Measurements from ENCODE around the gene STAG1. TPM values are rescaled to one million over a fixed set of nuclear protein-coding genes. Genes with fewer than 3 reads are reported as not detected.
"Not testable (repeated sequence)": the region's sequence is repeated elsewhere in the genome, so short reads cannot be mapped to it uniquely, and the experiment has no call there.

STAG1 gene
- polyA plus RNA-seq, 1 donor from 2014 or later = 20.8 TPM

DNA sequence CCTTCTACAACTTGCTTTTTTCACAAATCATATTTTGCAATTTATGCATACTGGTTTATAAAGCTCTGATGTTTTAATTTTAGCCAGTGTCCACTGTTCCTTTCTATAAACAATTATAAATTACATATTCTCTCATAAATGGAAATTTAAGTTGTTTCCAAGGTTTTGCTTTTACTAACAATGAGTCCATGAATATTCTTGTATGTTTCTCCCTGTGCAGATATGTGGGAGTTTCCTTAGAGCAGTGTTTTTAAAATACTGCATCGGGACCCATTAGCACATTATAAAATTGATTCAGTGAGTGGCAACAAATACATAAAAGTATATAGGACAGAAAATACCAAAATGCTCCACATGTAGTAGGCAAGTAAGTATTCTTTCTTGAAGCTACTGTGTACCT lies 266.4 kb downstream of the STAG1 start:
- Mint-ChIP-seq H3K4me1 (peaks cover 0 to 1% (median 0%) of the 10 kb centered on the region in 3 donors), H3K27ac (no peak overlapping the region), H3K27me3 (no peaks in the 10 kb centered on the region), H3K4me3 (no peak overlapping the region), H3K9me3 (peaks cover 0 to 6% (median under 1%) of the 10 kb centered on the region in 3 donors), H3K36me3 (peaks cover 11% of the 10 kb centered on the region)

DNA sequence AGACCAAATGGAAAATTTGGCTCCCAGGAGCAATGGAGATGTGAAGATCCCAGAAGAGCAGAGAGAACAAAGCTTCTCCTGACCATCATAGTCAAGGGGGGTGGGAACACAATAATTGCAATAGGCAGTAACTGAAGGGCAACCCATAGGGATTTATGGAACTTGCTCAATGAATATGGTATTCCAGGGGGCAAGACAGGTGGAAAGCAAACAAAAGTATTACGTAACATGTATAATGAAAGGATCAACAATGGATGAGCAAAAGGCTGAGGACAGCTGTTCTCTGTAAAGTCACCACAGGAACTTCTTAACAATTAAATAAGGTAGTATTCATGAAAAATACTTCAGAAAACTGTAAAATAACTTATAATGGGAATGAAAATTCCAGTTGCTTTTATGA lies 275.9 kb downstream of the STAG1 start:
- no peaks in the 10 kb centered on the region for H3K9me3 Mint-ChIP-seq
- H3K36me3 Mint-ChIP-seq = peaks cover 15% of the 10 kb centered on the region
- H3K27ac Mint-ChIP-seq = no peak overlapping the region
- no peaks in the 10 kb centered on the region for H3K4me1 Mint-ChIP-seq
- H3K27me3 Mint-ChIP-seq = no peaks in the 10 kb centered on the region
- no peak overlapping the region for H3K4me3 Mint-ChIP-seq

DNA sequence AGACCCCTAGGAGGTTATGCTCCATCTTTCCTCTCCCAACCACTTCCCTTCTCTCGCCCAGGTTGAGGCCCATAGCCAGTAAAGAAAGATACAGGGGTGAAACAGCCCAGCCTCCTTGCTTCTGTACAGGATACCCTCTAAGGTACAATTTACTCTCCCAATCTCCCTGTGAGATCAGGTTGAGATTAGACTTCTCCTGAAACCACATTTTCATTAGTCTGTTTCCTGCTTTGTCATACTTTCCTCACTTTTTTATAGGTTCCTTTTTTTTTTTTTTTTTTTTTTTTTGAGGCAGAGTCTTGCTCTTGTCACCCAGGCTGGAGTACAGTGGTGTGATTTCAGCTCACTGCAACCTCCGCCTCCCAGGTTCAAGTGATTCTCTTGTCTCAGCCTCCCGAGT lies 277.3 kb downstream of the STAG1 start:
- H3K4me1 Mint-ChIP-seq, H3K27me3 Mint-ChIP-seq, H3K4me3 Mint-ChIP-seq, H3K9me3 Mint-ChIP-seq: not testable (repeated sequence)
- H3K27ac Mint-ChIP-seq = peak overlapping the region in 2 of 3 donors; percentile 53 to 82
- peaks cover 25% of the 10 kb centered on the region for H3K36me3 Mint-ChIP-seq

DNA sequence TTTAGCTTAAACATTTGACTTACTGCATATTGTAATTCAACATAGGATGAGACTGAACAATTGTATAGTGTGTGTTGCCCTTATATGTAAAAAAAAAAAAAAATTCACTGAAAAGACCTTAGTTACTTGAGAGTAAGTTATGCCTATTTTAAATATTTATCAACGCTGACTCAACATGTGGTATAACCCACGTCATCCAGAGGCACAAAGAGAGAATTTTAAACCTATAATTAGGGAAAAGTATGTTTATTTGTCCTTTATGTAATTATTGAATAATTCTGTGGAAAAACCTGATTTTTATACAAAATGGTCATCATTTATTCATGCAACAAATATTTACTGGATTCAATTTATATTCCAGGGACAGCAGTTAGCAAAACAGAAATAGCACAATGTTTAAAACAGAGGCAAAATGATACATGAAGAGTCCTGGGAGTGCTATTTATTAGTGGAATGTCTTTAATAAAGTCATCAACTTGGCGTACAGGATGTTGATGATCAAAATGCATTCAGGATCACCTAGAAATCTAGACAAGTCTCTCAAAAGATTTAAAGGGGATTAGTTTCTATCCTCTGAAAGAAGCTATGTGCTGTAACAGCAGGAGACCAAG lies 278.4 kb downstream of the STAG1 start:
- Mint-ChIP-seq H3K27ac (no peak overlapping the region), H3K4me1 (no peaks in the 10 kb centered on the region), H3K9me3 (peaks cover 0 to 2% (median 0%) of the 10 kb centered on the region in 3 donors), H3K27me3 (no peaks in the 10 kb centered on the region), H3K36me3 (peaks cover 28% of the 10 kb centered on the region), H3K4me3 (no peak overlapping the region)

DNA sequence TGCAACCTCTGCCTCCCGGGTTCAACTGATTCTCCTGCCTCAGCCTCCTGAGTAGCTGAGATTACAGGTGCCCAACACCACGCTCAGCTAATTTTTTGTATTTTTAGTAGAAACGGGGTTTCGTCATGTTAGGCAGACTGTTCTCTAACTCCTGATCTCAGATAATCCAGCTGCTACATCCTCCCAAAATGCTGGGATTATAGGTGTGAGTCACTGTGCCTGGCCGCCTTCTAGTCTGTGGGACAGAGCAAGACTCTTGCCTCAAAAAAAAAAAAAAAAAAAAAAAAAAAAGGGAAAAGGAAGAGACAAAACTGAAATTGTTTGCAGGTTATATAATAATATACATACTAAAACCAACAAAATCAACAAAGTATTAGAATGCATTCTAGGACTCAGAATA lies 286.9 kb downstream of the STAG1 start:
- Mint-ChIP-seq H3K4me3 (no peak overlapping the region), H3K27ac (no peak overlapping the region), H3K36me3 (peaks cover 18% of the 10 kb centered on the region), H3K9me3 (peaks cover 1 to 16% (median 6%) of the 10 kb centered on the region in 3 donors), H3K27me3 (no peaks in the 10 kb centered on the region), H3K4me1 (peaks cover 0 to 2% (median 0%) of the 10 kb centered on the region in 3 donors)

DNA sequence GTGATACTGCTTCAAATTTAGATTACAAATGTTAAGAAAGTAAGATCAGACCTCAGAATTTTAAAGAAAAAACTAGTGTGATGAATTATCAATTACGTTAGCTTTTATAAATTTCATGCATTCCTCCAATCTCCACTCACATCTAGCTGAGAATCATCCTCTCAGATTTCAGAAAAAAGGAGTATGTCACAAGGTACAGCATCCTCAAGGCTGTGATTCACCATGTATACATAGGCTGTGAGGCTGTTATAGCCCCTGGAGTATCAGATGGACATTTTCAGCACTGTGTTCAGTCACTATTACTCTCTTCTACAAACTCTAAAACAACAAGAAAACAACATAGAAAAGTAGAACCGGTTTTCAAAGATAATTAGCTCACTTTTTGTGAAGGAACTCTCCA lies 287.7 kb downstream of the STAG1 start:
- Mint-ChIP-seq H3K27ac (peak overlapping the region in 1 of 3 donors; percentile 63), H3K4me1 (peaks cover 0 to 2% (median 0%) of the 10 kb centered on the region in 3 donors), H3K27me3 (no peaks in the 10 kb centered on the region), H3K36me3 (peaks cover 16% of the 10 kb centered on the region), H3K9me3 (peaks cover 1 to 20% (median 4%) of the 10 kb centered on the region in 3 donors), H3K4me3 (no peak overlapping the region)

DNA sequence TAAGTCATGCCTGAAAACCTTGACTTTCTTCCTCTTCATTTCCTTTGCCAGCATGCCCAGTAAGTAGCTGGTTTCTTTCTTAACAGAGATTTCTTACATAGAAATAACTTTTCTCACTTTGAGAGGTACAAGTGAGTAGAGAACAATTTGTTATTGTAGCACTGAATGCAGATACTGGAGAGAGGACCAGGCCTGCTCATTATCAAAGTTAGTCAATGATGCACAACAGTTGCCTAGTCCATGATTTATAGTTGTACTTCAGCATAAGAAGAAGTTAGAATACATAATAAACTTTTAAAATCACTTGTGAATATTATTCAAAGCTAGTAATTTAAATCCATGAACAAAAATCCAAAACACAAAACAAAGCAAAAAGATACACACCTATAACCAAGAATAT lies 289.0 kb downstream of the STAG1 start:
- H3K9me3 Mint-ChIP-seq = peaks cover 1 to 24% (median 8%) of the 10 kb centered on the region in 3 donors
- no peaks in the 10 kb centered on the region for H3K27me3 Mint-ChIP-seq

DNA sequence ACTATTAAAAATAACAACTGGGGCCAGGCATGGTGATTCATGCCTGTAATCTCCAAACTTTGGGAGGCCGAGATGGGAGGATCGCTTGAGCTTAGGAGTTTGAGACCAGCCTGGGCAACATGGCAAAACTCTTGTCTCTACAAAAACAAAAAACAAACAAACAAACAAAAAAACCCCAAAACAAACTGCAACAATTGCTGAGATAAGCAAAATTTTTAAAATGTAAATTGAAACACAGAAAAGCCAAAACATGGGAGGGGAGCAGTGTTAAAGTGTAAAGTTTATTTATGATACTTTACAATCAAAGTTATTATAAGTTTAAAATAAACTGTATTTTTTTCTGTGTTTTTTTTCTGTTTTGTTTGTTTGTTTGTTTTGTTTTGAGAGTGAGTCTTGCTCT lies 294.4 kb downstream of the STAG1 start:
- H3K4me1 Mint-ChIP-seq = peaks cover 0 to 2% (median 0%) of the 10 kb centered on the region in 3 donors
- peak overlapping the region in 1 of 4 donors; percentile 61 for H3K4me3 Mint-ChIP-seq
- no peaks in the 10 kb centered on the region for H3K27me3 Mint-ChIP-seq
- H3K9me3 Mint-ChIP-seq = peaks cover 6 to 37% (median 19%) of the 10 kb centered on the region in 3 donors
- H3K36me3 Mint-ChIP-seq = peaks cover 41% of the 10 kb centered on the region
- no peak overlapping the region for H3K27ac Mint-ChIP-seq

More for the DNA sequence above, 289.0 kb downstream of the STAG1 start:
- Mint-ChIP-seq H3K27ac (no peak overlapping the region), H3K4me1 (peaks cover 0 to 2% (median 0%) of the 10 kb centered on the region in 3 donors), H3K36me3 (peaks cover 22% of the 10 kb centered on the region), H3K4me3 (no peak overlapping the region)

DNA sequence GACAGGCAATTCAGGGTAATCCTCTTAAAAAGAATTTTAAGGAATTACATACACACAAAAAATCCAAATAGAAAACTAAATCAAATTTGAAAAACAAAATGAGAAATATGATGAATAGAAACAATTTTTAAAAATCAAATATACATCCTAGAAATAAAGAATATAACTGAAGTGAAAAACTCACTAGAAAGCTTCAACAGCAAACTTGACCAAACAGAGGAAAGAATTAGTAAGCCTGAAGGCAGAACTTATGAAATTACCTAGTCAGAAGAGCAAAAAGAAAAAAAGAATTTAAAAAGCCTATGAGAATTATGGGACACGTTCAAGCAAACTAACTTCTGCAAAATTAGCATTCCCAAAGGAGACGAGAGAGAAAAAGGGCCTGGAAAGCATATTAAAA lies 296.0 kb downstream of the STAG1 start:
- H3K36me3 Mint-ChIP-seq = peaks cover 38% of the 10 kb centered on the region
- H3K4me3 Mint-ChIP-seq = peak overlapping the region in 1 of 4 donors; percentile 5
- no peak overlapping the region for H3K27ac Mint-ChIP-seq
- H3K27me3 Mint-ChIP-seq = no peaks in the 10 kb centered on the region
- H3K4me1 Mint-ChIP-seq = no peaks in the 10 kb centered on the region
- peaks cover 6 to 26% (median 16%) of the 10 kb centered on the region in 3 donors for H3K9me3 Mint-ChIP-seq

DNA sequence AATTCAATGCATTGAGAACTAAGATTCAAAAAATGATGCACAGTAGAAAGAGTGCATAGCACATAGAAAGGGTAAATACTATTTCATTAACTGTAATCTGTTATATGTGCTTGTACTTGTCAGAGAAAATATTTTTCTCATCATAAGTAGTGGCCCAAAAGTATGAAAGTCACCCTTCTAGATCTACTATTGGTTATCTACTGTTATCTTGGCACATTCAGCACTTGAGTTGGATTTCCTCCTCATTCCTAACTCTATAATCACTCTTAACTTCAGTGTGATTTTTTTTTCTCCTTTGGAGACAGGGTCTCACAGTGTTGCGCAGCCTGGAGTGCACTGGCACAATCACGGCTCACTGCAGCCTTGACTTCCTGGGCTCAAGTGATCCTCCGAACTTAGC lies 307.6 kb downstream of the STAG1 start:
- H3K27ac Mint-ChIP-seq = no peak overlapping the region
- peaks cover 0 to 4% (median 0%) of the 10 kb centered on the region in 3 donors for H3K4me1 Mint-ChIP-seq
- no peak overlapping the region for H3K4me3 Mint-ChIP-seq
- H3K9me3 Mint-ChIP-seq = no peaks in the 10 kb centered on the region
- no peaks in the 10 kb centered on the region for H3K27me3 Mint-ChIP-seq
- H3K36me3 Mint-ChIP-seq = peaks cover 17% of the 10 kb centered on the region

DNA sequence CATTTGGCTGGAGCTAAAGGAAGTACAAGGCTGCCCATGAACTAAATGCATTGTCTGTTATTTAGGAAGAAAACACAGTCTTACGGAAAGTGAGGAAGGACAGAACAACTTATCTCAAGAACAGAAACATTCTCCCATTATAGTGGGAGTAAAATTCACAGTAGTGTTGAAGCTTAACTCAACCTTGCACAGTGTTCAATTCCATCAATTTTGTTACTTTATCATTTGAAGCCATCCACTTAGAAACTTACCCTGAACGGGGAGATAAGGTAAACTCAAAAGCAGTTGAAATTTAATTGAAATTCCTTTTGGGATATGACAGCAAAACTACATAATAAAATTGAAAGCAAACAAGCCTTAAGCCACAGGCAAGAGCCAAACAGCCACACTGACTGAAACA lies 315.1 kb downstream of the STAG1 start:
- peaks cover 0 to 7% (median 2%) of the 10 kb centered on the region in 3 donors for H3K4me1 Mint-ChIP-seq
- H3K36me3 Mint-ChIP-seq = peaks cover 12% of the 10 kb centered on the region
- H3K9me3 Mint-ChIP-seq = no peaks in the 10 kb centered on the region
- H3K27me3 Mint-ChIP-seq = no peaks in the 10 kb centered on the region
- no peak overlapping the region for H3K4me3 Mint-ChIP-seq
- H3K27ac Mint-ChIP-seq = no peak overlapping the region

DNA sequence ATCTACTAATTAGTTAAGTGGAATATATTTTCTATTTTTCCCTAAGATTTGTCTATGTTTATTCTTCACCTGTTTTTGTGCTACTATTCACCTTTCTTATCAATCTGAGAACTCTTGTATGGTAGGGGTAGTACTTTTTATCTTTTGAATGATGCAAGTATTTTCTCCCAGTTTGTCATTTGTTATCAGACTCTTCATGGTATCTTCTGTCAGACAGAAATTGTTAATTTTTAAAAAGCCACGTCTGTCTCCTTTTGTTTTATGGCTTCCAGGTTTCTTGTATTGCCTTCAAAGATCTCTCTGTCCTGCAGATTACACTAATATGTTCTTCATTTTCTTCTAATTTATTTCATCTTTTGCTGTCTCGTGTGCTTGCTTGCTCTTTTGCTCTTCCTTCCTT lies 317.7 kb downstream of the STAG1 start:
- peaks cover 12% of the 10 kb centered on the region for H3K36me3 Mint-ChIP-seq
- H3K27me3 Mint-ChIP-seq = no peaks in the 10 kb centered on the region
- peaks cover 0 to 9% (median 4%) of the 10 kb centered on the region in 3 donors for H3K4me1 Mint-ChIP-seq
- H3K27ac Mint-ChIP-seq = peak overlapping the region in 1 of 3 donors; percentile 12
- H3K9me3 Mint-ChIP-seq = no peaks in the 10 kb centered on the region
- no peak overlapping the region for H3K4me3 Mint-ChIP-seq

DNA sequence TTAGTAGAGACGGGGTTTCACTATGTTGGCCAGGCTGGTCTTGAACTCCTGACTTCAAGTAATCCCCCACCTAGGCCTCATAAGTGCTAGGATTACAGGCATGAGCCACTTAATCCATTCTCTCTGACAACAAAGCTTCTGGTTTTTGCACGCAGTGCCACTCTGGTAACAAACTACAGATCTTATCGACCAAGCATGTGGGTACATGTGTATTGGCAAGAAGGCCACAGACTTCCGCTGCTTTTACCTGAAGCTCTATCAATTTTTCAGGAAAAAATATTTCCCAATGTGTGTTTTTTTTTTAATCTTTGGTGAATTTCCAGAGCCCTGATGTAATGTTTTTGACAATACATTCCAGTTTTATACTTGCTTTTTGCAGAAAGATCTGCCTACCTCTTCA lies 319.5 kb downstream of the STAG1 start:
- Mint-ChIP-seq H3K27me3 (no peaks in the 10 kb centered on the region), H3K4me3 (no peak overlapping the region), H3K36me3 (peaks cover 15% of the 10 kb centered on the region), H3K4me1 (peaks cover 2 to 7% (median 7%) of the 10 kb centered on the region in 3 donors), H3K9me3 (no peaks in the 10 kb centered on the region), H3K27ac (no peak overlapping the region)

DNA sequence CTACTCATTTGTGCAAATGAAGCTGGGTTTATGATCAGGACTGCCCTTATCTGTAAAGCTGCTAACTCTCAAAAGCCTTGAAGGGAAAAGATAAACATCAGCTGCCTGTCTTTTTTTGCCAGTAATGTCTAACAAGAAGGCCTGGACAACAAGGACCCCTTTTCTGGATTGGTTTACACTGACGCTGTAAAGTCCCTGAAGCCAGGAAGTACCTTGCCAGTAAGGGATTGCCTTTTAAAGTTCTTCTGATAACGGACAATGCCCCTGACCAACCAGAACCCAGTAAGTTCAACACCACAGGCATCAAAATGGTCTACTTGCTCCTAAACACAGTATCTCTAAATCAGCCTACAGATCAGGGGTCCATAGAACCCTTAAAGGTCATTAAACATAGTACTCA lies 324.0 kb downstream of the STAG1 start:
- Mint-ChIP-seq H3K27me3 (no peaks in the 10 kb centered on the region), H3K36me3 (peaks cover 12% of the 10 kb centered on the region), H3K9me3 (no peaks in the 10 kb centered on the region), H3K27ac (no peak overlapping the region), H3K4me3 (no peak overlapping the region), H3K4me1 (peaks cover 3 to 6% (median 4%) of the 10 kb centered on the region in 3 donors)

DNA sequence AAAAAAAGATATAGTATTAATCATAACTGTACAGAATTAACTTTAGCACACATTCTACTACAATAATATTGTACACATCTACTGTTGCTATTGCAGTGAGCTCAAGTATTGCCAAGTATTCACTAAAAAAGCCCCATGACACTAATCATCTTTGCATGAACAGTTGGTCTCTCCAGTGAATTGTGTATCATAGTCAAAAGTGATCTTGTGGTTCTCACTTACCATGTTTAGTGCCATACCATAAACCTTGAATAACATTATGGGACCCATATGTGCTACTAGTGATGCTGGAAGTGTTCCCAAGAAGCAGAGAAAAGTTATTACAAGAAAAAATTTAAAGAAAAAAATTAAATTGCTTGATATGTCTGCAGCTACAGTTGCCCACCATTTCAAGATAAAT lies 324.9 kb downstream of the STAG1 start:
- Mint-ChIP-seq H3K4me3 (no peak overlapping the region), H3K27ac (no peak overlapping the region)

DNA sequence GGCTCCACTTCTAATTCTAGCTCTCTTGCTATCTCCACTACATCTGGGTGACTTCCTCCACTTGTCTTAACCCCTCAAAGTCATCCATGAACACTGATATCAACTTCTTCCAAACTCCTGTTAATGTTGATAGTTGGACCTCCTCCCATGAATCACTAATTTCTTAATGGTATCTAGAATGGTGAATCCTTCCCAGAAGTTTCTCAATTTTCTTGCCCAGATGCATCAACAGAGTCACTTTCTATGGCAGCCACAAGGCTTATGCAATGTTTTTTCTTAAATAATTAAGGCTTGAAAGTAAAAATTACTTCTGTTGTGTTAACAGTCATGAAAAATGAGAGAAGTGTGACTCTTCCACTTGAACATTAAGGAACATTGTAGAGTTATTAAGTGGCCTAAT lies 337.7 kb downstream of the STAG1 start:
- Mint-ChIP-seq H3K27ac (no peak overlapping the region), H3K27me3 (no peaks in the 10 kb centered on the region), H3K4me1 (peaks cover 0 to 4% (median 4%) of the 10 kb centered on the region in 3 donors), H3K9me3 (no peaks in the 10 kb centered on the region), H3K36me3 (peaks cover 21% of the 10 kb centered on the region), H3K4me3 (no peak overlapping the region)

More for the DNA sequence above, 324.9 kb downstream of the STAG1 start:
- peaks cover 12% of the 10 kb centered on the region for H3K36me3 Mint-ChIP-seq
- no peaks in the 10 kb centered on the region for H3K9me3 Mint-ChIP-seq
- no peaks in the 10 kb centered on the region for H3K27me3 Mint-ChIP-seq
- peaks cover 3 to 9% (median 7%) of the 10 kb centered on the region in 3 donors for H3K4me1 Mint-ChIP-seq

All from IgD-negative memory B cell (primary cell).